Right lobe of liver (tissue), 4 donors: ENCODE results near the gene ACOX2.

Experiments used
- POLR2A ChIP-seq: fragments of 450-650 bp; IDR thresholded peaks from one replicate; pipeline ENCODE4 v1.6.1; 2017; ENCODE audit warnings: antibody characterized with exemption, mild to moderate bottlenecking
- TF ChIP-seq, protein P1 (sequence below), 4 donors: fragments of 200-600 bp in 3 of 4; fragments of 450-650 bp in 1 of 4; IDR thresholded peaks; one replicate each; pipeline versions ENCODE4 v1.5.1 to v1.8.0; 2016 to 2022; ENCODE audit warnings: antibody characterized with exemption in 4 of 4, mild to moderate bottlenecking in 2 of 4
- donor health status: DM: no; HTN: no; CAD: no.
- donor health status: DM: no; HTN: no; CAD: no.
- donor health status: DM: no; HTN: yes; CAD: no.

DNA sequence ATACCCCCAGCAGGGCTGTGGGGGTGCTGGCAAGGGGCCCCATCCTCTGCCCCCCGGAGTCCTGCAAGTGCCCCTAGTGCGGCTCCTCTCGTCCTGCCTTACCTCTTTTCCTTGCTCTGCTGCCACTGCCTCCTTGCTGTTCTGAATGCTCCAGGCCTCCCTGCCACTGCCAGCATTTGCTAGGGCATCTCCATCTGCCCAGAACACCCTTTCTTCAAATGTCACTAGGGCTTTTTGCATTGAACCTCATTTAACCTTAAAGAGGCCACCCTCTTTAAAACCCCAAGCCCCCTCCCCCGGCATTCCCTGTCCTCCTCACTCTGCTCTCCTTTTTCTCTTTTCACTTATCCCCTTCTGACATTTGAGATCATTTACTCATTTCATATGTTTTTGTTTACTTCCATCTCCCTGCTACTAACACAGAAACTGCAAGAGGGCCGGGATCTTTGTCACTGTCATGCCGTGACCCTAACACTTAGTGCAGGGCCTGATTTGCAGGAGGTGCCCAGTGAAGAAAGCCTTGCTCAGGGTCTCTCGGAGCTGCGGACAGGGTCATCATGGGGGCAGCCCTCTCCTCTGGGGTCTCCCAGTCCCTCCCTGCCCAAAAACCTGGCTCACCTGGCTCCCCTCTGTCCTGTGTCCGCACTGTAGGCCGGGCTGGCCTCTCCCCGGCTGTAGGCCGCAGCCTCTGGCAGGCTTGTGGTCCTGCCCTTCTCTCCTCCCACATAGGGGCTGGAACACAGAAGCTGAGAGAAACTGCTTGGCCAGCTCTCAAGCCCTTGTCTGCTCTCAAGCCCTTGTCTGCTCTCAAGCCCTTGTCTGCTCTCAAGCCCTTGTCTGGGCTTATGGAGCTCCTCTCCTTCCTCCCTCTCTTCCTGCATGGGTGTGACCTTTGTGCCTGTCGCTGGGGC, at the start of gene ACOX2:
- TF ChIP-seq, protein P1, sequence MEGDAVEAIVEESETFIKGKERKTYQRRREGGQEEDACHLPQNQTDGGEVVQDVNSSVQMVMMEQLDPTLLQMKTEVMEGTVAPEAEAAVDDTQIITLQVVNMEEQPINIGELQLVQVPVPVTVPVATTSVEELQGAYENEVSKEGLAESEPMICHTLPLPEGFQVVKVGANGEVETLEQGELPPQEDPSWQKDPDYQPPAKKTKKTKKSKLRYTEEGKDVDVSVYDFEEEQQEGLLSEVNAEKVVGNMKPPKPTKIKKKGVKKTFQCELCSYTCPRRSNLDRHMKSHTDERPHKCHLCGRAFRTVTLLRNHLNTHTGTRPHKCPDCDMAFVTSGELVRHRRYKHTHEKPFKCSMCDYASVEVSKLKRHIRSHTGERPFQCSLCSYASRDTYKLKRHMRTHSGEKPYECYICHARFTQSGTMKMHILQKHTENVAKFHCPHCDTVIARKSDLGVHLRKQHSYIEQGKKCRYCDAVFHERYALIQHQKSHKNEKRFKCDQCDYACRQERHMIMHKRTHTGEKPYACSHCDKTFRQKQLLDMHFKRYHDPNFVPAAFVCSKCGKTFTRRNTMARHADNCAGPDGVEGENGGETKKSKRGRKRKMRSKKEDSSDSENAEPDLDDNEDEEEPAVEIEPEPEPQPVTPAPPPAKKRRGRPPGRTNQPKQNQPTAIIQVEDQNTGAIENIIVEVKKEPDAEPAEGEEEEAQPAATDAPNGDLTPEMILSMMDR (IDR thresholded peaks at IDR 0.05), result no peak
- peak; percentile 57 for TF ChIP-seq POLR2A
